ENCODE results near the gene KLF7. TPM values are rescaled to one million over a fixed set of nuclear protein-coding genes. Genes with fewer than 3 reads are reported as not detected.
A peak's percentile ranks its signal among the peaks of the same experiment; 100 is the strongest.

The KLF7 gene
- total RNA-seq, 1 experiment from 2014 or later = 32.2 TPM

DNA sequence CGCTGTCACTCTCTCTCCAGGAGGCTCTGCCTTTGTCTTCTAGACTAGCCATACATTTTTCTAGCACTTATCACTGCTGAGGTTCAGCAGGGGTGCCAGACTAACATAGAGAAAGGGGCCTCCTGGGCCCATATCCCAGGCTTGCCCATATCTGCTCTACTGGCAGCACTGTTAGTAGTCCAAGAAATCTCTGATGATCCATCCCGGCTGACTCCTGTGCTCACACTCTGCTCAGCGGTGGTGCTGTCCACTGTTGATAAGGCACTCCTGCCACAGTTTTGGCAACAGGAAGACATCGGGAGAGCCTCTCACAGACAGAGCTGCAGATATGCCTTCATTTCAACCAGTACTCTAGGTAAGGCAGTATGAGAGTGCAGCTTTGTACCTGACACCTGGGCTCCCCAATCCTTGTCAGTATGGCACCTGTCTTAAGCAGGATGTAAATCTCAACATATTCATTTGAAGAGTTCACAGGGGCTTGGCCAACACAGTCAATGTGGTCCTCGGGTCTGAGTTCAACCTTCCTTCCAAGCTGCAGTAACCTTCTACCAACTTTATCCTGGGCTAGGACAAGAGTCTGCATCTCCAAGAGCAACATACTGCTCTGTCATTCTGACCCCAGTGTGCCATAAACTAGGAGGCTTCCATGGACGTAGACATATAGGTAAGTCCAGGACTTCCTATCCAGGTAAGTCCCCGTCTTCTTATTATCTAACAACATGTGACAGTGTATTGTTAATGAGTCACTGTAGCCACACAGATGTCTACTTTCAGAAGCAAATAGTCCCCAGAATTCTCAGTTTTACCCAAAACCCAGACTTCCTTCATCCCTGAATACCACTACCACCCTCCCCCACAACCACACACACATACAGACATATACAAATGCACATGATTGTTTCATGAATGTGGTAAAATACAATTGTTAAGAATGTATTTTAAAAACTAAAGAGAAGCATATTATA, 16.2 kb downstream of the KLF7 start:
- Histone ChIP-seq H3K79me1 (ENCODE audit: insufficient read depth, low read depth, low read length, poor library complexity, severe bottlenecking) (peaks cover 3% of the 10 kb centered on the region), H3K23ac (ENCODE audit: insufficient read length, low read depth, low read length) (no peak overlapping the region), H2AFZ (ENCODE audit: low read length) (no peak overlapping the region), H2BK12ac (ENCODE audit: insufficient read length, low read depth, low read length) (no peak overlapping the region), H3K23me2 (ENCODE audit: insufficient read length, low read depth, low read length, poor library complexity, severe bottlenecking) (no peaks in the 10 kb centered on the region), H4K8ac (replicated peaks; ENCODE audit: insufficient read length, low read depth, low read length) (no peak overlapping the region), H3K56ac (ENCODE audit: insufficient read length, low read depth, low read length) (no peak overlapping the region), H3K14ac (ENCODE audit: insufficient read depth, low read length) (no peak overlapping the region), H3K27ac (ENCODE audit: insufficient read length, low read depth, low read length) (no peak overlapping the region), H3K18ac (ENCODE audit: insufficient read length, low read depth, low read length) (no peak overlapping the region), H3K79me2 (ENCODE audit: insufficient read depth, low read length) (peaks cover 19% of the 10 kb centered on the region; the same call in 1 of the 2 replicates), H2BK5ac (ENCODE audit: insufficient read length, low read length) (no peak overlapping the region), H4K91ac (ENCODE audit: insufficient read length, low read depth, low read length) (no peak overlapping the region), H3K9me3 (ENCODE audit: control insufficient read depth, low read depth, low read length) (no peaks in the 10 kb centered on the region), H2AK5ac (ENCODE audit: insufficient read length, low read length) (no peak overlapping the region), H4K5ac (ENCODE audit: insufficient read length, low read depth, low read length) (no peak overlapping the region), H2BK20ac (ENCODE audit: low read depth, low read length, poor library complexity, severe bottlenecking) (no peak overlapping the region), H3K4ac (ENCODE audit: low read depth, low read length) (no peak overlapping the region), H4K20me1 (ENCODE audit: control insufficient read depth, insufficient read depth, insufficient read length) (no peaks in the 10 kb centered on the region), H2BK120ac (ENCODE audit: low read depth, low read length, poor library complexity, severe bottlenecking) (no peak overlapping the region), H3K4me2 (ENCODE audit: insufficient read depth, insufficient read length, low read length) (no peak overlapping the region), H3K9ac (ENCODE audit: extremely low read depth, insufficient read length, low read length) (no peak overlapping the region), H3K4me1 (ENCODE audit: insufficient read depth, low read length) (peaks cover 19% of the 10 kb centered on the region; the same call in 1 of the 2 replicates), H3K27me3 (ENCODE audit: insufficient read depth, low read length) (no peaks in the 10 kb centered on the region), H2BK15ac (ENCODE audit: low read depth, low read length) (no peak overlapping the region), H3T11ph (ENCODE audit: low read length) (no peak overlapping the region)
- TF ChIP-seq, protein P1, sequence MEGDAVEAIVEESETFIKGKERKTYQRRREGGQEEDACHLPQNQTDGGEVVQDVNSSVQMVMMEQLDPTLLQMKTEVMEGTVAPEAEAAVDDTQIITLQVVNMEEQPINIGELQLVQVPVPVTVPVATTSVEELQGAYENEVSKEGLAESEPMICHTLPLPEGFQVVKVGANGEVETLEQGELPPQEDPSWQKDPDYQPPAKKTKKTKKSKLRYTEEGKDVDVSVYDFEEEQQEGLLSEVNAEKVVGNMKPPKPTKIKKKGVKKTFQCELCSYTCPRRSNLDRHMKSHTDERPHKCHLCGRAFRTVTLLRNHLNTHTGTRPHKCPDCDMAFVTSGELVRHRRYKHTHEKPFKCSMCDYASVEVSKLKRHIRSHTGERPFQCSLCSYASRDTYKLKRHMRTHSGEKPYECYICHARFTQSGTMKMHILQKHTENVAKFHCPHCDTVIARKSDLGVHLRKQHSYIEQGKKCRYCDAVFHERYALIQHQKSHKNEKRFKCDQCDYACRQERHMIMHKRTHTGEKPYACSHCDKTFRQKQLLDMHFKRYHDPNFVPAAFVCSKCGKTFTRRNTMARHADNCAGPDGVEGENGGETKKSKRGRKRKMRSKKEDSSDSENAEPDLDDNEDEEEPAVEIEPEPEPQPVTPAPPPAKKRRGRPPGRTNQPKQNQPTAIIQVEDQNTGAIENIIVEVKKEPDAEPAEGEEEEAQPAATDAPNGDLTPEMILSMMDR (conservative IDR thresholded peaks at IDR 0.05) = no peak
- Mint-ChIP-seq H3K27me3 (ENCODE audit: low read depth) (no peaks in the 10 kb centered on the region), H3K4me3 (no peak overlapping the region; a peak in 1 of 5 replicates), H3K4me1 (peaks cover 69 to 72% of the 10 kb centered on the region in 2 experiments), H3K9me3 (no peaks in the 10 kb centered on the region), H3K36me3 (ENCODE audit: insufficient read depth in 1 of 3, low read depth in 3 of 3) (peaks cover 2 to 27% (median 5%) of the 10 kb centered on the region in 3 experiments; a peak in 6 of 7 replicates), H3K27ac (peak overlapping the region; percentile 10 to 50 (median 28); a peak in 4 of 7 replicates)
- DNase-seq = no peak
- no CpG with 5 or more reads among the region's 7 CpGs for WGBS (ENCODE audit: extremely low coverage, insufficient read length, low lambda C conversion rate)
